HEK293 (cell line): ENCODE data around the gene ATXN1L.
A peak's percentile ranks its signal among the peaks of the same experiment; 100 is the strongest.

Source experiments
- FEZF1 ChIP-seq: fragments of 450-650 bp; formaldehyde crosslinking; IDR thresholded peaks from 2 replicates; pipeline ENCODE4 v1.5.1; 2016; ENCODE audit warnings: missing biosample characterization, missing genetic modification characterization
- GLIS1 ChIP-seq: fragments of 450-650 bp; formaldehyde crosslinking; IDR thresholded peaks from 2 replicates; pipeline ENCODE4 v1.5.1; 2016; ENCODE audit warnings: missing biosample characterization, missing genetic modification characterization
- KLF1 ChIP-seq: fragments of 450-650 bp; formaldehyde crosslinking; IDR thresholded peaks from 2 replicates; pipeline ENCODE4 v1.5.1; 2016; ENCODE audit warnings: missing biosample characterization, missing genetic modification characterization
- KLF7 ChIP-seq: fragments of 450-650 bp; formaldehyde crosslinking; IDR thresholded peaks from 2 replicates; pipeline ENCODE4 v1.5.1; 2016; ENCODE audit warnings: missing biosample characterization, missing genetic modification characterization, borderline replicate concordance
- KLF8 ChIP-seq: fragments of 450-650 bp; formaldehyde crosslinking; IDR thresholded peaks from 2 replicates; pipeline ENCODE4 v1.5.1; 2016; ENCODE audit warnings: missing biosample characterization, missing genetic modification characterization
- KLF9 ChIP-seq: fragments of 450-650 bp; formaldehyde crosslinking; IDR thresholded peaks from 2 replicates; pipeline ENCODE4 v1.5.1; 2016; ENCODE audit warnings: missing biosample characterization, missing genetic modification characterization, low read depth
- YY1 ChIP-seq: fragments of 450-650 bp; formaldehyde crosslinking; IDR thresholded peaks from 2 replicates; pipeline ENCODE4 v1.5.1; 2018; ENCODE audit warnings: missing biosample characterization, missing genetic modification characterization
- ZBTB21 ChIP-seq: fragments of 450-650 bp; formaldehyde crosslinking; IDR thresholded peaks from 2 replicates; pipeline ENCODE4 v1.5.1; 2017; ENCODE audit warnings: missing biosample characterization, missing genetic modification characterization
- ZNF132 ChIP-seq: fragments of 450-650 bp; formaldehyde crosslinking; IDR thresholded peaks from 2 replicates; pipeline ENCODE4 v1.5.1; 2017; ENCODE audit warnings: missing biosample characterization, missing genetic modification characterization, borderline replicate concordance
- ZNF184 ChIP-seq: fragments of 450-650 bp; IDR thresholded peaks from 2 replicates; pipeline ENCODE4 v1.5.1; 2018; ENCODE audit warnings: missing biosample characterization, mild to moderate bottlenecking, missing genetic modification characterization
- ZNF37A ChIP-seq: fragments of 450-650 bp; IDR thresholded peaks from 2 replicates; pipeline ENCODE4 v1.5.1; 2018; ENCODE audit warnings: missing biosample characterization, missing genetic modification characterization
- ZNF596 ChIP-seq: fragments of 450-650 bp; IDR thresholded peaks from 2 replicates; pipeline ENCODE4 v1.5.0; 2018; ENCODE audit warnings: missing biosample characterization, mild to moderate bottlenecking, missing genetic modification characterization, moderate library complexity
- ZNF707 ChIP-seq: fragments of 450-650 bp; formaldehyde crosslinking; IDR thresholded peaks from 2 replicates; pipeline ENCODE4 v1.5.1; 2016; ENCODE audit warnings: missing biosample characterization, missing genetic modification characterization
- ZNF776 ChIP-seq: fragments of 450-650 bp; formaldehyde crosslinking; IDR thresholded peaks from 2 replicates; pipeline ENCODE4 v1.5.0; 2017; ENCODE audit warnings: missing biosample characterization, missing genetic modification characterization, borderline replicate concordance
- TF ChIP-seq, protein P1 (sequence below): fragments of 450-650 bp; formaldehyde crosslinking; IDR thresholded peaks from 2 replicates; pipeline ENCODE4 v1.5.0; 2017; ENCODE audit warnings: missing biosample characterization, missing genetic modification characterization, borderline replicate concordance
- TF ChIP-seq, protein P2 (sequence below): fragments of 450-650 bp; formaldehyde crosslinking; conservative IDR thresholded peaks from 2 replicates; pipeline ENCODE4 v1.5.1; 2016; ENCODE audit warnings: low read depth, missing biosample characterization, missing genetic modification characterization
- TF ChIP-seq, protein P3 (sequence below): fragments of 450-650 bp; formaldehyde crosslinking; optimal IDR thresholded peaks from 2 replicates; pipeline ENCODE3; 2016; ENCODE audit warnings: missing biosample characterization, mild to moderate bottlenecking, missing genetic modification characterization
- TF ChIP-seq, protein P4 (sequence below): fragments of 450-650 bp; formaldehyde crosslinking; IDR thresholded peaks from 2 replicates; pipeline ENCODE4 v1.5.1; 2016; ENCODE audit warnings: missing biosample characterization, missing genetic modification characterization
- TF ChIP-seq, protein P5 (sequence below): fragments of 450-650 bp; formaldehyde crosslinking; IDR thresholded peaks from 2 replicates; pipeline ENCODE4 v1.5.1; 2017; ENCODE audit warnings: missing biosample characterization, missing genetic modification characterization
- TF ChIP-seq, protein P6 (sequence below): fragments of 450-650 bp; IDR thresholded peaks from 2 replicates; pipeline ENCODE4 v1.5.1; 2018; ENCODE audit warnings: missing biosample characterization, mild to moderate bottlenecking, missing genetic modification characterization
- TF ChIP-seq, protein P7 (sequence below): fragments of 450-650 bp; formaldehyde crosslinking; IDR thresholded peaks from 2 replicates; pipeline ENCODE4 v1.5.1; 2016; ENCODE audit warnings: missing biosample characterization, missing genetic modification characterization
- TF ChIP-seq, protein P8 (sequence below): fragments of 450-650 bp; formaldehyde crosslinking; IDR thresholded peaks from 2 replicates; pipeline ENCODE4 v1.5.1; 2016; ENCODE audit warnings: missing biosample characterization, missing genetic modification characterization

Gene ATXN1L

DNA sequence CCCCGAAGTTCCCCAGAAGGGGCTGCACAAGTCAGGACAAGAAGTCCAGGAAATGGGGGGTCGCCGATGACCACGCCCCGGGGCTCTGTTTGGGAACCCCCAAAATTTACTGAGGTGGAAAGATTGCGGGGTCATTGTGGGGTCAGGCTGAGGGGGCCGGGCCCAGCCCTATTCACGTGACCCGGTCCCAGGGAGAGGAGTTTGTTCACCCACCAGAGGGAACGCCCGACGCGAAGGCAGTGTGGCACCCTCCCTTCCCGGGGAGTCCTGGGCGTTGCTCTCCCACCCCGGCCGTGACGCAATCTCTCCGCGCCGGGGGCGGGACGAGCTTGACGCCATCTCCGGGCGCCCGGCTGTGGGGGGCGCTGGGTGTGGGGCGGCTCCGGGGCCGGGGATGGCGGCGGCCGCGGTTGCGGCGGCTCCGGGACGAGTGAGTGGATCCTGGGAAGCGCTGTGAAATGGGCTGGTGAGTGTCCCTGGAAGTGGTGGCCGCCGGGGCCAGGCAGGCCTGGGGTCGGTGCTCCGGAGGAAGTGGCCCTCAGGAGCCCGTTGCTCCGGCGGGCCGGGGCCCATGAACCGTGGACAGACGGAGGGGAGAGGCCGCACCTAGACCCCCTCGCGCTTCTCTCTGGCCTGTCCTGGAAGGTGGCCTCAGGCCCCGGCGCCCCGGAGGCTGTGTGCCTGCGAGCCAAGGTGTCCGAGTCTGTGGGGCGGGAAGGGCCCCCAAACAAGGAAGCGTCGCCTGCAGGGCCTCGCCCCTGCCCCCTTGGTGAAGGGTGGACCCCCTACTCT, at the start of gene ATXN1L (continued):
- TF ChIP-seq, protein P1, sequence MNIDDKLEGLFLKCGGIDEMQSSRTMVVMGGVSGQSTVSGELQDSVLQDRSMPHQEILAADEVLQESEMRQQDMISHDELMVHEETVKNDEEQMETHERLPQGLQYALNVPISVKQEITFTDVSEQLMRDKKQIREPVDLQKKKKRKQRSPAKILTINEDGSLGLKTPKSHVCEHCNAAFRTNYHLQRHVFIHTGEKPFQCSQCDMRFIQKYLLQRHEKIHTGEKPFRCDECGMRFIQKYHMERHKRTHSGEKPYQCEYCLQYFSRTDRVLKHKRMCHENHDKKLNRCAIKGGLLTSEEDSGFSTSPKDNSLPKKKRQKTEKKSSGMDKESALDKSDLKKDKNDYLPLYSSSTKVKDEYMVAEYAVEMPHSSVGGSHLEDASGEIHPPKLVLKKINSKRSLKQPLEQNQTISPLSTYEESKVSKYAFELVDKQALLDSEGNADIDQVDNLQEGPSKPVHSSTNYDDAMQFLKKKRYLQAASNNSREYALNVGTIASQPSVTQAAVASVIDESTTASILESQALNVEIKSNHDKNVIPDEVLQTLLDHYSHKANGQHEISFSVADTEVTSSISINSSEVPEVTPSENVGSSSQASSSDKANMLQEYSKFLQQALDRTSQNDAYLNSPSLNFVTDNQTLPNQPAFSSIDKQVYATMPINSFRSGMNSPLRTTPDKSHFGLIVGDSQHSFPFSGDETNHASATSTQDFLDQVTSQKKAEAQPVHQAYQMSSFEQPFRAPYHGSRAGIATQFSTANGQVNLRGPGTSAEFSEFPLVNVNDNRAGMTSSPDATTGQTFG (tag by site-specific recombination): no peak
- TF ChIP-seq ZNF707 (tag by site-specific recombination): no peak
- TF ChIP-seq GLIS1: peak; percentile 79
- TF ChIP-seq, protein P2, sequence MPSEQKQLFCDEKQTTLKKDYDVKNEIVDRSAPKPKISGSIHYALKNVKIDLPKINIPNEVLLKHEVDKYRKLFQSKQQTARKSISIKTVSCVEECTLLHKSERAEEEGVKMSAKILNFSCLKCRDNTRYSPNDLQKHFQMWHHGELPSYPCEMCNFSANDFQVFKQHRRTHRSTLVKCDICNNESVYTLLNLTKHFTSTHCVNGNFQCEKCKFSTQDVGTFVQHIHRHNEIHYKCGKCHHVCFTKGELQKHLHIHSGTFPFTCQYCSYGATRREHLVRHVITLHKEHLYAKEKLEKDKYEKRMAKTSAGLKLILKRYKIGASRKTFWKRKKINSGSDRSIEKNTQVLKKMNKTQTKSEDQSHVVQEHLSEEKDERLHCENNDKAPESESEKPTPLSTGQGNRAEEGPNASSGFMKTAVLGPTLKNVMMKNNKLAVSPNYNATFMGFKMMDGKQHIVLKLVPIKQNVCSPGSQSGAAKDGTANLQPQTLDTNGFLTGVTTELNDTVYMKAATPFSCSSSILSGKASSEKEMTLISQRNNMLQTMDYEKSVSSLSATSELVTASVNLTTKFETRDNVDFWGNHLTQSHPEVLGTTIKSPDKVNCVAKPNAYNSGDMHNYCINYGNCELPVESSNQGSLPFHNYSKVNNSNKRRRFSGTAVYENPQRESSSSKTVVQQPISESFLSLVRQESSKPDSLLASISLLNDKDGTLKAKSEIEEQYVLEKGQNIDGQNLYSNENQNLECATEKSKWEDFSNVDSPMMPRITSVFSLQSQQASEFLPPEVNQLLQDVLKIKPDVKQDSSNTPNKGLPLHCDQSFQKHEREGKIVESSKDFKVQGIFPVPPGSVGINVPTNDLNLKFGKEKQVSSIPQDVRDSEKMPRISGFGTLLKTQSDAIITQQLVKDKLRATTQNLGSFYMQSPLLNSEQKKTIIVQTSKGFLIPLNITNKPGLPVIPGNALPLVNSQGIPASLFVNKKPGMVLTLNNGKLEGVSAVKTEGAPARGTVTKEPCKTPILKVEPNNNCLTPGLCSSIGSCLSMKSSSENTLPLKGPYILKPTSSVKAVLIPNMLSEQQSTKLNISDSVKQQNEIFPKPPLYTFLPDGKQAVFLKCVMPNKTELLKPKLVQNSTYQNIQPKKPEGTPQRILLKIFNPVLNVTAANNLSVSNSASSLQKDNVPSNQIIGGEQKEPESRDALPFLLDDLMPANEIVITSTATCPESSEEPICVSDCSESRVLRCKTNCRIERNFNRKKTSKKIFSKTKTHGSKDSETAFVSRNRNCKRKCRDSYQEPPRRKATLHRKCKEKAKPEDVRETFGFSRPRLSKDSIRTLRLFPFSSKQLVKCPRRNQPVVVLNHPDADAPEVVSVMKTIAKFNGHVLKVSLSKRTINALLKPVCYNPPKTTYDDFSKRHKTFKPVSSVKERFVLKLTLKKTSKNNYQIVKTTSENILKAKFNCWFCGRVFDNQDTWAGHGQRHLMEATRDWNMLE (tag by site-specific recombination): no peak
- TF ChIP-seq ZNF596 (tag by site-specific recombination): no peak
- TF ChIP-seq KLF9 (tag by site-specific recombination): peak; percentile 84
- TF ChIP-seq, protein P3, sequence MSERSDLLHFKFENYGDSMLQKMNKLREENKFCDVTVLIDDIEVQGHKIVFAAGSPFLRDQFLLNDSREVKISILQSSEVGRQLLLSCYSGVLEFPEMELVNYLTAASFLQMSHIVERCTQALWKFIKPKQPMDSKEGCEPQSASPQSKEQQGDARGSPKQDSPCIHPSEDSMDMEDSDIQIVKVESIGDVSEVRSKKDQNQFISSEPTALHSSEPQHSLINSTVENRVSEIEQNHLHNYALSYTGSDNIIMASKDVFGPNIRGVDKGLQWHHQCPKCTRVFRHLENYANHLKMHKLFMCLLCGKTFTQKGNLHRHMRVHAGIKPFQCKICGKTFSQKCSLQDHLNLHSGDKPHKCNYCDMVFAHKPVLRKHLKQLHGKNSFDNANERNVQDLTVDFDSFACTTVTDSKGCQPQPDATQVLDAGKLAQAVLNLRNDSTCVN: peak; percentile 8
- no peak for TF ChIP-seq ZNF184 (tag by site-specific recombination)
- TF ChIP-seq YY1 (tag by site-specific recombination): peak; percentile 73
- TF ChIP-seq ZNF132 (tag by site-specific recombination): no peak
- no peak for TF ChIP-seq ZNF776 (tag by site-specific recombination)
- TF ChIP-seq, protein P4, sequence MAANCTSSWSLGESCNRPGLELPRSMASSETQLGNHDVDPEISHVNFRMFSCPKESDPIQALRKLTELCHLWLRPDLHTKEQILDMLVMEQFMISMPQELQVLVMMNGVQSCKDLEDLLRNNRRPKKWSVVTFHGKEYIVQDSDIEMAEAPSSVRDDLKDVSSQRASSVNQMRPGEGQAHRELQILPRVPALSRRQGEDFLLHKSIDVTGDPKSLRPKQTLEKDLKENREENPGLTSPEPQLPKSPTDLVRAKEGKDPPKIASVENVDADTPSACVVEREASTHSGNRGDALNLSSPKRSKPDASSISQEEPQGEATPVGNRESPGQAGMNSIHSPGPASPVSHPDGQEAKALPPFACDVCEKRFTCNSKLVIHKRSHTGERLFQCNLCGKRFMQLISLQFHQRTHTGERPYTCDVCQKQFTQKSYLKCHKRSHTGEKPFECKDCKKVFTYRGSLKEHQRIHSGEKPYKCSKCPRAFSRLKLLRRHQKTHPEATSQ (tag by site-specific recombination): no peak
- TF ChIP-seq KLF8 (tag by site-specific recombination): peak; percentile 92
- TF ChIP-seq, protein P5, sequence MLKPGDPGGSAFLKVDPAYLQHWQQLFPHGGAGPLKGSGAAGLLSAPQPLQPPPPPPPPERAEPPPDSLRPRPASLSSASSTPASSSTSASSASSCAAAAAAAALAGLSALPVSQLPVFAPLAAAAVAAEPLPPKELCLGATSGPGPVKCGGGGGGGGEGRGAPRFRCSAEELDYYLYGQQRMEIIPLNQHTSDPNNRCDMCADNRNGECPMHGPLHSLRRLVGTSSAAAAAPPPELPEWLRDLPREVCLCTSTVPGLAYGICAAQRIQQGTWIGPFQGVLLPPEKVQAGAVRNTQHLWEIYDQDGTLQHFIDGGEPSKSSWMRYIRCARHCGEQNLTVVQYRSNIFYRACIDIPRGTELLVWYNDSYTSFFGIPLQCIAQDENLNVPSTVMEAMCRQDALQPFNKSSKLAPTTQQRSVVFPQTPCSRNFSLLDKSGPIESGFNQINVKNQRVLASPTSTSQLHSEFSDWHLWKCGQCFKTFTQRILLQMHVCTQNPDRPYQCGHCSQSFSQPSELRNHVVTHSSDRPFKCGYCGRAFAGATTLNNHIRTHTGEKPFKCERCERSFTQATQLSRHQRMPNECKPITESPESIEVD (tag by site-specific recombination): no peak
- TF ChIP-seq FEZF1: no peak
- TF ChIP-seq, protein P6, sequence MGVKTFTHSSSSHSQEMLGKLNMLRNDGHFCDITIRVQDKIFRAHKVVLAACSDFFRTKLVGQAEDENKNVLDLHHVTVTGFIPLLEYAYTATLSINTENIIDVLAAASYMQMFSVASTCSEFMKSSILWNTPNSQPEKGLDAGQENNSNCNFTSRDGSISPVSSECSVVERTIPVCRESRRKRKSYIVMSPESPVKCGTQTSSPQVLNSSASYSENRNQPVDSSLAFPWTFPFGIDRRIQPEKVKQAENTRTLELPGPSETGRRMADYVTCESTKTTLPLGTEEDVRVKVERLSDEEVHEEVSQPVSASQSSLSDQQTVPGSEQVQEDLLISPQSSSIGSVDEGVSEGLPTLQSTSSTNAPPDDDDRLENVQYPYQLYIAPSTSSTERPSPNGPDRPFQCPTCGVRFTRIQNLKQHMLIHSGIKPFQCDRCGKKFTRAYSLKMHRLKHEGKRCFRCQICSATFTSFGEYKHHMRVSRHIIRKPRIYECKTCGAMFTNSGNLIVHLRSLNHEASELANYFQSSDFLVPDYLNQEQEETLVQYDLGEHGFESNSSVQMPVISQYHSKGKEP (tag by site-specific recombination): no peak
- no peak for TF ChIP-seq ZNF37A (tag by site-specific recombination)
- peak; percentile 92 for TF ChIP-seq KLF1 (tag by site-specific recombination)
- TF ChIP-seq, protein P7, sequence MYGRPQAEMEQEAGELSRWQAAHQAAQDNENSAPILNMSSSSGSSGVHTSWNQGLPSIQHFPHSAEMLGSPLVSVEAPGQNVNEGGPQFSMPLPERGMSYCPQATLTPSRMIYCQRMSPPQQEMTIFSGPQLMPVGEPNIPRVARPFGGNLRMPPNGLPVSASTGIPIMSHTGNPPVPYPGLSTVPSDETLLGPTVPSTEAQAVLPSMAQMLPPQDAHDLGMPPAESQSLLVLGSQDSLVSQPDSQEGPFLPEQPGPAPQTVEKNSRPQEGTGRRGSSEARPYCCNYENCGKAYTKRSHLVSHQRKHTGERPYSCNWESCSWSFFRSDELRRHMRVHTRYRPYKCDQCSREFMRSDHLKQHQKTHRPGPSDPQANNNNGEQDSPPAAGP (tag by site-specific recombination): no peak
- 0 out of 2 replicates have a peak, but pooled peaks have one; percentile 71 for TF ChIP-seq KLF7 (tag by site-specific recombination)
- TF ChIP-seq, protein P8, sequence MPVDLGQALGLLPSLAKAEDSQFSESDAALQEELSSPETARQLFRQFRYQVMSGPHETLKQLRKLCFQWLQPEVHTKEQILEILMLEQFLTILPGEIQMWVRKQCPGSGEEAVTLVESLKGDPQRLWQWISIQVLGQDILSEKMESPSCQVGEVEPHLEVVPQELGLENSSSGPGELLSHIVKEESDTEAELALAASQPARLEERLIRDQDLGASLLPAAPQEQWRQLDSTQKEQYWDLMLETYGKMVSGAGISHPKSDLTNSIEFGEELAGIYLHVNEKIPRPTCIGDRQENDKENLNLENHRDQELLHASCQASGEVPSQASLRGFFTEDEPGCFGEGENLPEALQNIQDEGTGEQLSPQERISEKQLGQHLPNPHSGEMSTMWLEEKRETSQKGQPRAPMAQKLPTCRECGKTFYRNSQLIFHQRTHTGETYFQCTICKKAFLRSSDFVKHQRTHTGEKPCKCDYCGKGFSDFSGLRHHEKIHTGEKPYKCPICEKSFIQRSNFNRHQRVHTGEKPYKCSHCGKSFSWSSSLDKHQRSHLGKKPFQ (tag by site-specific recombination): no peak
- 0 out of 2 replicates have a peak, but pooled peaks have one; percentile 51 for TF ChIP-seq ZBTB21
